Inflammatory macrophage treated with lipopolysaccharide for 4 hours (primary cell): ENCODE measurements around the gene ALDH3B1.
"Not testable (repeated sequence)": the region's sequence is repeated elsewhere in the genome, so short reads cannot be mapped to it uniquely, and the experiment has no call there.

Source experiments
- DNase-seq: peaks from one replicate; pipeline ENCODE4 v3.0.0-alpha.2; 2020

Gene ALDH3B1, protein sequence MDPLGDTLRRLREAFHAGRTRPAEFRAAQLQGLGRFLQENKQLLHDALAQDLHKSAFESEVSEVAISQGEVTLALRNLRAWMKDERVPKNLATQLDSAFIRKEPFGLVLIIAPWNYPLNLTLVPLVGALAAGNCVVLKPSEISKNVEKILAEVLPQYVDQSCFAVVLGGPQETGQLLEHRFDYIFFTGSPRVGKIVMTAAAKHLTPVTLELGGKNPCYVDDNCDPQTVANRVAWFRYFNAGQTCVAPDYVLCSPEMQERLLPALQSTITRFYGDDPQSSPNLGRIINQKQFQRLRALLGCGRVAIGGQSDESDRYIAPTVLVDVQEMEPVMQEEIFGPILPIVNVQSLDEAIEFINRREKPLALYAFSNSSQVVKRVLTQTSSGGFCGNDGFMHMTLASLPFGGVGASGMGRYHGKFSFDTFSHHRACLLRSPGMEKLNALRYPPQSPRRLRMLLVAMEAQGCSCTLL

DNA sequence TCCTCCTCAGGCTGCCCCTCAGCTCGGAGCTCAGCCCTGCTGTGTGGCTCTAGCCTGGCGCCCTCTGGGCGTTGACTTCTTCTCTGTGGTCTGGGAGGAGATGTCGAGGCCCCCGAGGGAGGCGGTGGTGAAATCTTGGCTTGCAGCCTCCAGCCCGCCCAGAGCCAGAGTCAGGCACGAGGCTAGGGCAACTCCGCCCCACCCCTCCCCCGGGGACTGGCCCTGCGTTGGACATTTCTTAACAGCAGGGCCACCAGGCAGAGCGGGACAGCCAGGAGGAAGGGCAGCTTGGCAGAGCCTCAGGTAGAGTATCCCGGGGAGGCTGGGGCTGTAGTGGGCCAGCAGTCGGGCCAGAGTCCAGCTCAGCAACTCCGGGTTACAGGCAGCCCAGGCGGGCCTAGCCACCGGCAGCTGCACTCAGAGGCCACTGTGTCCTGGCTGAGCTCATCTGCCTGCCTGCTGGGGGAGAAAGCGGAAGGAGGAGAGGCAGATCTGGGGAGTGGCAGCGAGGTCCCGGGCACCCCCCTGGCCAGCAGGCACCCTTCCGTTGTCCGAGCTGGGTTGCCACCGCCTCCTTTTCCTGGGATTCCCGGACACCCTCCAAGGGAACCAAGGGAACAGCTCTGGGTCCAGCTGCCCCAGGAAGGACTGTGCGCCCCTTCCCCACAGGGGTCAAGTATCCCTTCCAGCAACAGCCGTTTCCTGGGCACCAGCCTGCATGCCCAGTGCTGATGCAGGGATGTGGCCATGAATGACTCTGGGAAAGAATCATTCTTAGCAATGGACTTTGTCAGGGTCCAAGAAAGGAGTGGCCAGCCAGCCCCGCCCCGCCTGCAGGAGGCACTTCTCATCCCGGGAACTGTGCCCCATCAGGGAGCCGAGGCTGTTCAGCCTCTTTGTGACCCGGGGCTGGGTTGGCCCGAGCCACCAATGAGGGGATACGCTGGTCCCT lies at the start of gene ALDH3B1:
Gene ALDH3B1 (plus strand): TSS at position 238 of the 952 bp plus-strand sequence. CDS start 4,971 bp downstream, outside the sequence.
- DNase-seq, result peak; percentile 97

DNA sequence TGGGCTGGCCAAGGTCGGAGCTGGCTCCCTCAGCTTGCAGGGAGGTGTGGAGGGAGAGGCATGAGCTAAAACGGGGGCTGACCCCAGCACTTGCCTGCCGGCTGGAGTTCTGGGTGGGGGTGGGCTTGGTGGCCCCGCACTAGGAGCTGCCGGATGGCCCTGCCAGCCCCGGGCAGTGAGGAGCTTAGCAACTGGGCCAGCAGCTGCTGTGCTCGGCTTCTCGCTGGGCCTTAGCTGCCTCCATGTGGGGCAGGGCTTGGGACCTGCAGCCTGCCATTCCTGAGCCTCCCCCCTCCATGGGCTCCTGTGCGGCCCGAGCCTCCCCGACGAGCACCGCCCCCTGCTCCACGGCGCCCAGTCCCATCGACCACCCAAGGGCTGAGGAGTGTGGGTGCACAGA lies 46.9 kb upstream of the ALDH3B1 start:
- DNase-seq, result not testable (repeated sequence)

DNA sequence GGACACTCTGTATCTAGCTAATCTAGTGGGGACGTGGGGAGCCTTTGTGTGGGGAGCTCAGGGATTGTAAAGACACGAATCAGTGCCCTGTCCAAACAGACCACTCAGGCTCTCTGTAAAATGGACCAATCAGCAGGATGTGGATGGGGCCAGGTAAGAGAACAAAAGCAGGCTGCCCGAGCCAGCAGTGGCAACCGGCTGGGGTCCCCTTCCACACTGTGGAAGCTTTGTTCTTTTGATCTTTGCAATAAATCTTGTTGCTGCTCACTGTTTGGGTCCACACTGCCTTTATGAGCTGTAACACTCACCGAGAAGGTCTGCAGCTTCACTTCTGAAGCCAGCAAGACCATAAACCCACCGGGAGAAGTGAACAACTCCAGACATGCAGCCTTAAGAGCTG lies 46.2 kb upstream of the ALDH3B1 start:
- DNase-seq, result not testable (repeated sequence)

DNA sequence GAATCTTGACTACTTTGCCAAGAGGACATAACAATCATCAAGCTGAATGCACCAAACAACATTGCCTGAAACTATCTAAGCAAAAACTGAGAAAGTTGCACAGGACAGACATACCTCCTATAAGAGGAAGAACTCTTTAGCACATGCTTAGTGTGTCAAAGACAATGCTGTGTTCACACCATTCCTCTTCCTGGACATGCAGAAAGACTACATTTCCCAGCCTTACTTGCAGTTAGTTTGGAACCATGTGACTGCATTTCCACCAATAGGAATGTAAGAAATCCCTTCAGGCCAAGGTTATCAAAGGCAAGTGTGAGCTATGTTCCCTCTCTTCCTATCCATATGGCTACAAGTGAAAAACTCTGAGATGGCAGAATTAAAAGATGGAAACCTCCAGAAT lies 45.4 kb upstream of the ALDH3B1 start:
- not testable (repeated sequence) for DNase-seq

DNA sequence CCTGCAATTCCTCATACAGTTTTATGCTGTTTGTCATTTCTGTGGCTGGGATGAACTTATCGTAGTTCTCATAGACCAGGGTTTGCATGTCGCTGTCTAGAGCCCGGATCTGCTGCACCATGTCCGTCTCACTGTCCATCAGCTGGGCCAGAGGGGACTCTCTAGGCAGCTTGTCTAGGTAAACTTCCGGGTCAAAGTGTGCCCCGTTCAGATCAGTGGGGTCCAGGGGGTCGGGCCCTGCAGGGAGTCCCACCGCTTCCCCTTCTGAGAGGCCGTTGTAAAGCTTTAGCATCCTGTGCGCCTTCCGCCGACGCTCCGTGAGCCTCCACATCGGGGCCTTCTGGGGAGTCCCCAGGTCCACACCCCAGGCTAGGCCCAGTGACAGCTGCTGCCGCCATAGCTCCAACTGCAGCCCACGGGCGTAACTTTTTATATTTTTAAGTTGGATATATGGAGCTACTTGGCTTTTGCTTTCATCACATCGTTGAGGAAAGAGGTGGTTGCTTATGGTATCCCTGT lies 44.2 kb upstream of the ALDH3B1 start:
- DNase-seq, result not testable (repeated sequence)

DNA sequence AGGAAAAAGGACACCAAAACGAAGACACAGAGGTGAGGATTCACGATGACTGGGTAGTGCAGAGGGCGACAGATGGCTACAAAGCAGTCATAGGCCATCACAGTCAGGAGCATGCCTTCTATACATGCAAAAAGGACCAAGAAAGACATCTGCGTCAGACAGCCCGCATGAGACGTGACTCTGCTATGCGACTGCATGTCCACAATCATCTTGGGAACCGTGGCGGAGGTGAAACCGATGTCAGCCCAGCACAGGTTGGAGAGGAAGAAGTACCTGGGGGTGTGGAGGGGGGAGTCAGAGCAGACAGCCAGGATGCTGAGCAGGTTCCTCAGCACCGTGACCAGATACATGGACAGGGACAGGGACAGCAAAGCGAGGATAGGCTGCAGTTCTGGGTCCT lies 35.4 kb upstream of the ALDH3B1 start:
- not testable (repeated sequence) for DNase-seq

DNA sequence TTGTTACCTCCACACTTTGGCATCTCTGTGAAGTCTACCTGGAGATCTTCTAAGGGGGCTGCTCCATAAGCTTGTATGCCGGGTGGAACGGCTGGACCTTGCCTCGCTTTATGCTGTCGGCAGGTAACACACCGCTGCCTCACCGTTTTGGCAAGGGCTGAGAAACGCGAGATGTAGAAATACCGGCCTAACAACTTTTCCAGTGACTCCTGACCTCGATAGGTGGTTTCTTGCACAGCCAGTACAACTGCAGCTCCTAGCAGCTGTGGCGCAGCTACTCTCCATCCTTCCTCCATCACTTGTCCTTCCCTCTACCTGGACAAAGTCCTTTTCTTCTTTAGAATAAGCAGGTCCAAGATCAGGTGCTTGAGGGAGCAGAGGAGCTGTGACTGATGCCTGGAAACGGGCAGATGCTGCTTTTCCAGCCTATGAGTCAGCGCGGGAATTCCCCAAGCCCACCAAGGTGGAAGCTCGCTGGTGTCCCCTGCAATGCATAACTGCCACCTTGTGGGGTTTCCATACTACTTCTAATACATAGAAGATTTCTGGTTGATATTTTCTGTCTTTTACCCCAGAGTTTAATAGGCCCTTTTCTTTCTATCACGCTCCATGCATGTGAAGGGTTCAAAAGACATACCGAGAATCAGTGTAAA lies 31.2 kb upstream of the ALDH3B1 start:
- DNase-seq, result not testable (repeated sequence)

DNA sequence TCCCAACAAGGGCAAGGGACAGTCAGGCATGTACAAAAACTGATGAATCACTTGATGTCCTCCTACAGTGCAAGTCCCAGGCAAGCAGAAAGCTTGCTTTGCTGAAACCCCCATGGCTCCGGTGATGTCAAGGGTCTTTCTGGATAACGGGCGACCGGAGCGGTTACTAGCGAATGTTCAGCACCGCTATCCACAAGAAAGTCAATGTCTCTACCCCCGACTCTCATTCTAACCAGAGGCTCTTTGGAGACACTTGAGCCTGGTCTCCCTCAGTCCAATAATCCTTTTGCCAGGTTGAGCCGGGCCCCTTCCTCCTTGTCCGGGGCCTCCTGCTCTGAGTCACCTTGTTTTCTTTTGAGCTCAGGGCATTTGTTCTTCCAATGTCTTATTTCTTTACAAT lies 28.9 kb upstream of the ALDH3B1 start:
- not testable (repeated sequence) for DNase-seq

DNA sequence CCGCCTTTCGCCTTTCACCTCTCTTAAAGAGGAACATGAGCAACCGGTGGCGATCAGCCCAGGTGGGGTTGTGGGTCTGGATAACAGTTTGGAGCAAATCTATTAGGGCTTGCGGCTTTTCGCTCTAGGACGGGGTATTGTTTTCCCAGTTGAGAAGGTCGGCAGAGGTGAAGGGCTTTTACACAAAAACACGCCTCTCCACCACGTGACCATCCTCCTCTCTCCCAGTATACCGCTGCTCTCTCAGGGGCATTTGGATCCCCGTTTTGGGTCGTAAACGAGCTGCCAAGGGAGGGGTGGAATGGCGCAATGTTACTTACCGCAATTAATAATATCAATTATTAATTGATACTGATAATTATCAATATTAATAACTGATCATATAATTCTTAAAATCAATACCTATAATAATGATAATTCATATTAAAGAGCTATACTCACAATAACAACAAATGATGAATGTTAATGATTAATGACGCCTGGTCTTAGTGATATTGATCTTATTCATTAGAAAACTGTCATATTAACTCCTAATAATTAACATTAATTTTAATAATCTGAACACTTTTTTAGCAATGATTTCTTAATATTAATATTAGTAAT lies 27.8 kb upstream of the ALDH3B1 start:
- DNase-seq, result not testable (repeated sequence)

- DNase-seq, result no peak
These were observed 26.2 kb upstream of the ALDH3B1 start for GRCh38 chr11:67983951-67984350.

DNA sequence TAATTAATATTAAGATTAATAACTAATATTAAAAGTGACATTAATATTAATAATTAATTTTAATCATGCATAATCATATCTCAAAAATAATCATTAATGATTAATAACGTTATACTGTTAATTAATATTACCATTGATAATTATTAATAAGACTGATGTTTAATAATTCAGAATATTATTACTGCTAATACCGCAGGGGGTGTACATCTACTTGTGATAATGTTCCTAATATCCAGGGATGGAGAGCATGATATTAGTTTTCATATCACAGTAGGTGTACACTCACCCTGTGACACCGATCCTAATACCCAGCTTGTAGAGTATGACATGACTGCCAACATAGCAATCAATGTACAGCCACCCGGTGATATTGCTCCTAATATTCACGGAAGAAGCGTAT lies 24.8 kb upstream of the ALDH3B1 start:
- not testable (repeated sequence) for DNase-seq

DNA sequence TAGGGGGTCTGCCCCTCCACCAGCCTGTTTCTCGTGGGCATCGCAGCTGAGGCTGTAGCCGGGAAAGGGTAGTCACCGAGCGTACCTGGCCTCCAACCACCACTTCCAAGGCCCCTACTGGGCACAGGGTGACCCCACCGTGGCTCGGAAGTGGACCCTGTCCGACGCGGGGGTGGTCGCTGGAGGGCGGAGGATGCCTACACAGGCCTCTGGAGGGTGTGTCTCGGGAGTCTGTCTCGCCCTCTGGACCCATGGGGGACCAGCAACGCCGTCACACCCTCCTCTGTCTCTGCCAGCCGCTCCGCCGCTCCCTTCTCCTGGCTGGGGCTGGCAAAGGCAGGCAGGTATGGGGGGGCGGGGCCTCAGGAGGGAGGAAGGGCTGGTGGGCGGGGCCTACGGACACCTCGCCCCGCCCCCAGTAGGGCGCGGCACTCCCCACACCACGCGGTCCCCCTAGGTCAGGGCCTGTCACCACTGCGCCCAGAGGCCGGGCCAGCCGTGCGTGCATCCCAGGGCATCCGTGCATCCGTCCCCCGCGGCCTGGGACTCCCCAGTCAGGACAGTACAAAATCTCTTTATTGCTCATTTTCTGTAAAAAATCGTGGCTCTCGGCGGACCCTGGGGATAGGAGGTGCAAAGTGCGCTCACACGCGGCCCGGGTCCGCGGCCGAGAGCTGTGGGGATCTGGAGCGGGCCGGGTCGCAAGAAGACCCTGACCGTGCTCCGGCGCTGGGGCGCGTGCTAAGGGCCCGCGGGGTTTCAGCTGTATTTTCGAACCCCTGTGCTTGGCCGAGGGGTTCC lies 19.4 kb upstream of the ALDH3B1 start:
- peak; percentile 56 for DNase-seq

GRCh38 chr11:67991347-67992121 lies 18.6 kb upstream of the ALDH3B1 start:
- DNase-seq, result not testable (repeated sequence)

- DNase-seq, result not testable (repeated sequence)
These were observed 16.3 kb upstream of the ALDH3B1 start for GRCh38 chr11:67993821-67994220.

DNA sequence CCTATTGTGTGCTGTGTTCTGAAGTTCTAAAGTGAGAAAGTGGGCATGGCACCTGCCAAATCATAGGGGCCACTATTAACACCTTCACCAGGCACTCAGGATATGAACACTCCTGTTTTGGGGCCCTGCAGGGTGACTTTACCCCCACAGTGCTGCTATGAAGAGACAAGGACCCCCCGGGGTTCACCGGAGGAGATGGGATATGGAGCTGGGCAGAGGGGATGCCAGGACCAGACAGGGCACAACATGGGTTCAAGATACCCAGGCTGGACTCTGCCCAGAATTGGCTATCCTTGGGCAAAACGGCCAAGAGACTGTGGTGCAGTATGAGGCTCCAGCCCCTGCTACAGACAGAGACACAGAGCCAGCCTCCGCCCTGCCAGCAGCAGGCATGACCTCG lies 15.7 kb upstream of the ALDH3B1 start:
- DNase-seq, result not testable (repeated sequence)

DNA sequence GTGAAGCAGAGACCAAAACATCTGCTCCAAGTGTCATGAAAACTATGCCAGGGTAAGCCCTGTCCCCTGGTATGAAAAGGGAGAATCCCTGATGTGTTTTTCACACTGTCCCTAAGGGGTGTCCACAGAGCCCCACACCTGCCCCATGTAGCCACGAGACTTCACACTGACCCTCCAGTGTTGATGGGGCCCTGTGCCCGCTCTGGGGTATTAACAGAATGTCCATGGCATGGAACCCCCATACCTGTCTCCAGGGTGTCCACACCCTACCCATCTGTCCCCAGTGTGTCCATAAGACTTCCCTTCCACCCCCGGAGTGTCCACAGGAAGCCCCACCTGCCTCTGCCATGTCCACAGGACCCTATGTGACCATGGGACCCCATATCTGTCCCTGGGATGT lies 15.0 kb upstream of the ALDH3B1 start:
- DNase-seq, result not testable (repeated sequence)

GRCh38 chr11:67995579-67995978 lies 14.5 kb upstream of the ALDH3B1 start:
- DNase-seq, result not testable (repeated sequence)

DNA sequence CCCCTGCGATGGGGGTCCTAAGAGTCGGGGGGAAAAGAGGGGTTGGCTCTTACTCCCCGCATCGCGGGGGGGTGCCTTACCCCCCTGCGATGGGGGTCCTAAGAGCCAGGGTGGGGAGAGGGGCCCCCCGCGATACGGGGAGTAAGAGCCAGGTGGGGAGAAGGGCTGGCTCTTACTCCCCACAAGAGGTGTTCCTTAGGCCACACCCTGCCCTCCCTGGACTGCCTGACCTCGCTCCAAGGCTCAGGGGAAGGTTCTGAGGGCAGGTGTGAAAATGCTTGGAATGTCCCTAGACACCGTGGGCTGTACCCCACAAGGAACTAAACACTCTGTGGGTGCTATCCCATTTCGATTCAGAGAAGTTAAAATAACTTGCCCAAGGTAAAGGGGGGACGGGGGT lies 14.1 kb upstream of the ALDH3B1 start:
- DNase-seq, result no peak

DNA sequence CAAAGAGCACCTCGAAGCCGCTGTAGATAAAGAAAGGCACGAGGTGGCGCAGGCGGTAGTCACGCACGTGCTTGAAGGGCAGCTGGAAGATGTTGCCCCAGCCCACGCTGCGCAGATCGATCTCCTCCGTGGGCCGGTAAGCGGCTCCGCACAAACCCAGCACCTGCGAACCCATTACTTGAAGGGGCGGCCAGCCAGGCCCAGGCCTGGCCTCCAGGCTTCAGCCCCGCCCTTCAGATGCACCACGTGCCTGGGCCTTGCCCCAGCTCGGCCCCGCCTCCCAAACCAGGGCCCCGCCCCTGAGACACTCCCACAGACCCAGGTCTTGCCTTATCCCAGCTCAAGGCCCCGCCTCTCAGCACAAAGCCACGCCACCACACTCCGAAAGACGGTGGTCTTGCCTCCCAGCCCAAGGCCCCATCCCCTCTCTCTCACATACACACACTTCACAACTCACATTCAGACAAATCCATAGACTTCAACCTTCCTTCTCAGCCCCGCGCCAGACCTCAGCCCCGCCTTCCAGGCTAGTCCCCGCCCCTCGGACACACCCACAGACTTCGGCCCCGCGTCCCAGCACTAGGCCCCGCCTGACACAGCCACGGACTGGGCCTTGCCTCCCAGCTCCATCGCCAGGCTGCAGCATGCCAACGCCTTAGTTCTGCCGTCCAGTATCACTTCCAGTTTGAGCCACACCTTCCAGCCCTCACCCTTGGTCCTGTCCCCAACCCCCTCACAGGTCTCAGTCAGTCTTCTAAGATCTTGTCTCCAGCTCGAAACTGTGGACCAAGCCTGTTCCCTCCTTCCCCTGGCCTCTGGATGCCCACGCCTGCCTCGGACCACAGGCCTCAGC lies 13.3 kb upstream of the ALDH3B1 start:
- peak; percentile 91 for DNase-seq
